WI38 (cell line): Measurements from ENCODE around the gene NFAM1.

ENCODE experiments used
- H3K4me3 ChIP-seq: 2 replicates; pipeline ENCODE4 v1.5.1; 2011; ENCODE audit warnings: low read depth, mild to moderate bottlenecking, control low read depth, low read length
- CTCF ChIP-seq: IDR thresholded peaks from 2 replicates; pipeline ENCODE4 v1.5.1; 2012; ENCODE audit warnings: low read depth, mild to moderate bottlenecking, control low read depth, low read length

The NFAM1 gene

GRCh38 chr22:42432818-42433217 lies 615 bp upstream of the NFAM1 start:
- no peak overlapping the region for H3K4me3 ChIP-seq
- TF ChIP-seq CTCF: no peak

GRCh38 chr22:42431401-42432019 lies 693 bp downstream of the NFAM1 start:
- TF ChIP-seq CTCF: no peak
- H3K4me3 ChIP-seq: no peak overlapping the region

GRCh38 chr22:42430528-42431125 lies 1.6 kb downstream of the NFAM1 start:
- no peak for TF ChIP-seq CTCF
- no peak overlapping the region for H3K4me3 ChIP-seq

- H3K4me3 ChIP-seq: no peak overlapping the region
- TF ChIP-seq CTCF: no peak
These were observed 3.4 kb downstream of the NFAM1 start for GRCh38 chr22:42428760-42429159.

- TF ChIP-seq CTCF: no peak
- H3K4me3 ChIP-seq: no peak overlapping the region
These were observed 4.2 kb downstream of the NFAM1 start for GRCh38 chr22:42428025-42428424.

GRCh38 chr22:42427167-42427566 lies 5.0 kb downstream of the NFAM1 start:
- no peak for TF ChIP-seq CTCF
- H3K4me3 ChIP-seq: no peak overlapping the region

GRCh38 chr22:42425989-42426355 lies 6.2 kb downstream of the NFAM1 start:
- H3K4me3 ChIP-seq: no peak overlapping the region

More at GRCh38 chr22:42425989-42426355, 6.2 kb downstream of the NFAM1 start:
- no peak for TF ChIP-seq CTCF
